Heart left ventricle (tissue), 16 donors: ENCODE data around the gene TAGAP. TPM values are rescaled to one million over a fixed set of nuclear protein-coding genes. Genes with fewer than 3 reads are reported as not detected.
A peak's percentile ranks its signal among the peaks of the same experiment; 100 is the strongest.

Experiments
- ATAC-seq, 4 donors: fragments of 200-7000 bp; cut with Tn5 transposase; one replicate each; pipeline ENCODE4 v1.9.1; 2020 to 2022; ENCODE audit warnings: moderate library complexity in 4 of 4, mild to moderate bottlenecking in 3 of 4, moderate number of reproducible peaks in 1 of 4
- DNase-seq, 5 donors: peaks; one replicate each; pipeline ENCODE4 v3.0.0-alpha.2; 2020
- H3K27ac ChIP-seq, 12 donors: fragments of 200-600 bp; sonication (generic) in 4 of 12; one replicate each; pipeline versions ENCODE4 v1.5.0 to v1.8.0; 2016 to 2022; ENCODE audit warnings: mild to moderate bottlenecking in 2 of 12
- H3K27me3 ChIP-seq, 9 donors: fragments of 200-600 bp; sonication (generic) in 2 of 9; one replicate each; pipeline versions ENCODE4 v1.5.1 to v1.8.0; 2016 to 2022; ENCODE audit warnings: mild to moderate bottlenecking in 3 of 9
- H3K36me3 ChIP-seq, 9 donors: fragments of 200-600 bp; sonication (generic) in 2 of 9; one replicate each; pipeline versions ENCODE4 v1.5.0 to v1.8.0; 2018 to 2022; ENCODE audit warnings: mild to moderate bottlenecking in 2 of 9
- H3K4me1 ChIP-seq, 12 donors: fragments of 200-600 bp; sonication (generic) in 4 of 12; one replicate each; pipeline versions ENCODE4 v1.5.0 to v1.8.0; 2016 to 2022; ENCODE audit warnings: mild to moderate bottlenecking in 3 of 12
- H3K4me3 ChIP-seq, 12 donors: fragments of 200-600 bp; sonication (generic) in 4 of 12; one replicate each; pipeline versions ENCODE4 v1.5.0 to v1.8.0; 2017 to 2022; ENCODE audit warnings: mild to moderate bottlenecking in 9 of 12, moderate library complexity in 4 of 12
- H3K9me3 ChIP-seq, 12 donors: fragments of 200-600 bp; sonication (generic) in 4 of 12; one replicate each; pipeline versions ENCODE4 v1.5.0 to v1.8.0; 2016 to 2022; ENCODE audit warnings: mild to moderate bottlenecking in 1 of 12
- CTCF ChIP-seq, 12 donors: fragments of 200-600 bp; sonication (generic) in 4 of 12; IDR thresholded peaks; one replicate each; pipeline versions ENCODE4 v1.5.0 to v1.8.0; 2018 to 2022; ENCODE audit warnings: antibody characterized with exemption in 12 of 12, mild to moderate bottlenecking in 5 of 12
- POLR2A ChIP-seq, 2 donors: fragments of 450-650 bp; IDR thresholded peaks; one replicate each; pipeline ENCODE4 v1.6.1; 2017; ENCODE audit warnings: antibody characterized with exemption in 2 of 2, mild to moderate bottlenecking in 2 of 2, moderate library complexity in 2 of 2
- WGBS, 4 donors: extraction: QIAGEN DNeasy Blood & Tissue Kit in 2 of 4; methylation state at CpG; one replicate each; pipeline versions ENCODE4 v1.1.5 to v1.1.7; 2013 to 2018; 5-methylcytosine and 5-hydroxymethylcytosine counted together
- intact Hi-C, 10 donors: fragments of 100-400 bp; cut with DNase I; formaldehyde crosslinking; loops; one replicate each; pipeline versions ENCODE4 v1.11.1 to v1.14.2; 2022
- polyA plus RNA-seq, 2 donors: library from polyadenylated mRNA; stranded (reverse); fragments of 200-250 nt; gene quantifications; one replicate each; pipeline ENCODE4 v1.2.3, GENCODE V29; 2013
- total RNA-seq, 9 donors: library from RNA; depleted of rRNA in 2 of 9; stranded (reverse); fragments of >200 nt in 2 of 9; fragmentation: NEBNext Ultra II Directional in 3 of 9; extraction: Animal tissue kit (Norgen Biotek cat#: 25700) in 3 of 9; gene quantifications; one replicate each; pipeline versions ENCODE4 v1.1.0 to v1.2.4, GENCODE V29; 2016 to 2023
- donor health status: ischemic (EF 13 %, LVEDD 7.1; RV severe dilation, severe dysfunction).
- donor health status: healthy with polysubstance abuse.
- donor health status: DM: no; HTN: yes; CAD: no.
- donor health status: DM: no; HTN: no; CAD: no.
- donor health status: ischemic (EF 25% LVEDD 6.9; RV normal size, moderate dysfunction).
- donor health status: ischemic (EF 25% LVEDD 5.7; RV mildly dilated, moderate dysfunction).
- donor health status: healthy.
- donor health status: DM: yes; HTN: yes; CAD: no.
- donor health status: ischemic (EF 35%, LVEDD 5.7; RV mildly dilated, moderate dysfunction).
- donor health status: nonischemic (EF 11% LVEDD 7.7; RV severe dilation, severe dysfunction).
- donor health status: DM: yes; HTN: yes; CAD: no.
- donor health status: PGD.
- donor health status: ischemic (EF 29% LVEDD 5.4; RV normal size, mild dysfunction).
- donor health status: nonischemic (EF 23%, LVEDD 6.1; RV moderate dilation, normal function).

The TAGAP gene
- total and polyA plus RNA-seq, 11 donors = 0.23 to 9.3 (median 1.3) TPM

- peaks cover 0 to 70% (median 8%) of the 10 kb centered on the region in 12 donors for H3K4me1 ChIP-seq
- DNase-seq (peak in 4 of 5 donors; percentile 44 to 68 (median 53)), ATAC-seq (peak; percentile 58 to 82 (median 78))
- intact Hi-C loops = loop anchor here (1.0 to 10.0 kb wide), 11 partner anchors 35 to 95 kb away; no protein-coding TSS in a partner anchor
- H3K36me3 ChIP-seq = peaks cover 0 to 44% (median 0%) of the 10 kb centered on the region in 9 donors
- H3K9me3 ChIP-seq = no peaks in the 10 kb centered on the region
- peak overlapping the region in 6 of 12 donors; percentile 29 to 70 (median 42) for H3K4me3 ChIP-seq
- WGBS, 4 donors = 54 to 57% (median 56%) methylated on average over 14 of the region's 14 CpGs
- H3K27ac ChIP-seq = peak overlapping the region in 7 of 12 donors; percentile 9 to 90 (median 36)
- TF ChIP-seq CTCF (IDR thresholded peaks at IDR 0.05) (peak; percentile 81 to 98 (median 91)), POLR2A (IDR thresholded peaks at IDR 0.05) (no peak)
- H3K27me3 ChIP-seq = peaks cover 0 to 5% (median 0%) of the 10 kb centered on the region in 9 donors
These were observed 2.6 kb downstream of the TAGAP start for GRCh38 chr6:159042003-159042825.

- peak overlapping the region in 1 of 12 donors; percentile 90 for H3K27ac ChIP-seq
- DNase-seq (no peak), ATAC-seq (no peak)
- peaks cover 0 to 72% (median 8%) of the 10 kb centered on the region in 12 donors for H3K4me1 ChIP-seq
- no peaks in the 10 kb centered on the region for H3K27me3 ChIP-seq
- WGBS, 4 donors = 91 to 95% (median 92%) methylated on average over 7 of the region's 7 CpGs
- H3K36me3 ChIP-seq = peaks cover 0 to 55% (median 0%) of the 10 kb centered on the region in 9 donors
- no peaks in the 10 kb centered on the region for H3K9me3 ChIP-seq
- TF ChIP-seq POLR2A (IDR thresholded peaks at IDR 0.05) (no peak), CTCF (IDR thresholded peaks at IDR 0.05) (no peak)
- peak overlapping the region in 1 of 12 donors; percentile 70 for H3K4me3 ChIP-seq
- intact Hi-C loops = loop anchor here in 7 of 10 donors (5.0 to 10.0 kb wide), 5 partner anchors 34 to 94 kb away; no protein-coding TSS in a partner anchor
These were observed 3.6 kb downstream of the TAGAP start for GRCh38 chr6:159041181-159041580.

GRCh38 chr6:159039885-159040258 lies 4.9 kb downstream of the TAGAP start:
- intact Hi-C loops = loop anchor here in 7 of 10 donors (5.0 to 10.0 kb wide), 5 partner anchors 33 to 95 kb away; no protein-coding TSS in a partner anchor
- Histone ChIP-seq H3K27ac (peak overlapping the region in 2 of 12 donors; percentile 18 to 90), H3K27me3 (no peaks in the 10 kb centered on the region), H3K36me3 (peaks cover 0 to 66% (median 0%) of the 10 kb centered on the region in 9 donors), H3K4me1 (peaks cover 0 to 73% (median 7%) of the 10 kb centered on the region in 12 donors), H3K9me3 (no peaks in the 10 kb centered on the region), H3K4me3 (peak overlapping the region in 1 of 12 donors; percentile 36)
- no peak for DNase-seq
- no peak for ATAC-seq
- no peak for TF ChIP-seq CTCF (IDR thresholded peaks at IDR 0.05)
- TF ChIP-seq POLR2A (IDR thresholded peaks at IDR 0.05) = no peak
- WGBS, 4 donors = 83 to 93% (median 88%) methylated on average over 1 of the region's 1 CpG
